DND-41 (cell line): ENCODE data around the gene RRM1.

Experiments used
- CTCF ChIP-seq: IDR thresholded peaks from 2 replicates; pipeline ENCODE4 v1.5.1; 2012; ENCODE audit warnings: borderline replicate concordance, low read length, moderate library complexity, mild to moderate bottlenecking; ENCODE audit not compliant: poor library complexity, severe bottlenecking; ENCODE audit errors: extremely low read depth
- EZH2 ChIP-seq: IDR thresholded peaks from 3 replicates; pipeline ENCODE4 v1.6.1; 2012; ENCODE audit warnings: borderline replicate concordance, low read depth, mild to moderate bottlenecking, moderate library complexity, low read length, inconsistent platforms; ENCODE audit not compliant: severe bottlenecking

GRCh38 chr11:4103269-4103668, 8.7 kb downstream of the RRM1 start:
- TF ChIP-seq CTCF: no peak
- TF ChIP-seq EZH2: no peak
